Measurements from ENCODE around the gene LSP1.

DNA sequence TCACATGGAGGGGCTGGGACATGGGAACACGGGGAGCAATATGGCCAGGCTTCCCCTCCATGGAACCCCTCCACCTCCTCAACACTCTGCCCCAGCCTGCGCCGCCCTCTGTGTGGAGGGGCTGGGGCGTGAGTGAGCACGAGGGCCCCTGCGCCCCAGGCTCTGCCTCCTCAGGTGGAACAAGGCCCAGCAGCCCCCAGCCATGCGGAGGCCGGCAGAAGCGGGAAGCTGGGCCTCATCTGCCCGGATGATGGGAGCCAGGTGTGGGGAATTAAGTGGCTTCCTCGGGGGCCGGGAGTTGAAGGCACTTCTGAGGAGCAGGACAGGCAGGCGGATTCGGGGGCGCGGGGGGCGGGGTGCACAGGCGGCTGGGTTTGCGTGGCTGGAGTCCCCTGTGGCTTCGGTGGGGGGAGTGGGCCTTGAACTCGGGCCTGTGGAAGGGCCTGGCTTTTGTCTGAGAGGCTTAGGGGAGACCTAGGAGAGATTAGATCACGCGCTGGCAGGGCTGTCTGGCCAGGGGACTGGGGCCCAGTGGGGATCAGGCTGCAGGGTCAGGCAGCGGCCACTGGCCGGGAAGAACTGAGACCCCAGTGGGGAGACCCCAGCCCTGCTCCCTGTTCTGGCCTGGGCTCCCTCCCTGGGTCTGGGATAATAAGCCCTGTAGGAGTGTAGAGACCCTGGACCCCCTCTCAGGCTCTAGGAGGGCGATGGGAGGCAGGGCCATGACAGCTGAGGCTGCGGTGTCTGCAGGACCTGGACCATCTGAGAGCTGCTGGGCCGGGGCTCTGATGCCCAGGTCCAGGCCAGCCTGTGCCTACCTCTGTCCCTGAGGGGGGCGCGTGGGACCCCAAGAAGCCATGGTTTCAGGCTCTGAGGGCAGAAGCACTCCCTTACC, 25.5 kb downstream of the LSP1 start:
- TF ChIP-seq, protein P1, sequence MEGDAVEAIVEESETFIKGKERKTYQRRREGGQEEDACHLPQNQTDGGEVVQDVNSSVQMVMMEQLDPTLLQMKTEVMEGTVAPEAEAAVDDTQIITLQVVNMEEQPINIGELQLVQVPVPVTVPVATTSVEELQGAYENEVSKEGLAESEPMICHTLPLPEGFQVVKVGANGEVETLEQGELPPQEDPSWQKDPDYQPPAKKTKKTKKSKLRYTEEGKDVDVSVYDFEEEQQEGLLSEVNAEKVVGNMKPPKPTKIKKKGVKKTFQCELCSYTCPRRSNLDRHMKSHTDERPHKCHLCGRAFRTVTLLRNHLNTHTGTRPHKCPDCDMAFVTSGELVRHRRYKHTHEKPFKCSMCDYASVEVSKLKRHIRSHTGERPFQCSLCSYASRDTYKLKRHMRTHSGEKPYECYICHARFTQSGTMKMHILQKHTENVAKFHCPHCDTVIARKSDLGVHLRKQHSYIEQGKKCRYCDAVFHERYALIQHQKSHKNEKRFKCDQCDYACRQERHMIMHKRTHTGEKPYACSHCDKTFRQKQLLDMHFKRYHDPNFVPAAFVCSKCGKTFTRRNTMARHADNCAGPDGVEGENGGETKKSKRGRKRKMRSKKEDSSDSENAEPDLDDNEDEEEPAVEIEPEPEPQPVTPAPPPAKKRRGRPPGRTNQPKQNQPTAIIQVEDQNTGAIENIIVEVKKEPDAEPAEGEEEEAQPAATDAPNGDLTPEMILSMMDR (IDR thresholded peaks at IDR 0.05; ENCODE audit: low read length) = no peak
- TF ChIP-seq EZH2 (optimal IDR thresholded peaks at IDR 0.05; ENCODE audit: low read depth, low read length) (no peak), EZH2phosphoT487 (IDR thresholded peaks at IDR 0.05; ENCODE audit: low read length) (no peak)

Measured in MM.1S (cell line).